GM12865 (cell line): ENCODE measurements around the gene GALNTL6.
"Not testable (repeated sequence)": the region's sequence is repeated elsewhere in the genome, so short reads cannot be mapped to it uniquely, and the experiment has no call there.

Source experiments
- DNase-seq: peaks from one replicate; pipeline ENCODE4 v3.0.0; 2010; ENCODE audit warnings: low read depth
- H3K4me3 ChIP-seq: 2 replicates; pipeline ENCODE4 v1.5.1; 2011; ENCODE audit warnings: mild to moderate bottlenecking, low read depth, low read length, control low read depth
- TF ChIP-seq, protein P1 (sequence below): IDR thresholded peaks from 2 replicates; pipeline ENCODE4 v1.5.1; 2011; ENCODE audit warnings: low read length, control low read depth, low read depth, inconsistent platforms; ENCODE audit not compliant: insufficient read depth; ENCODE audit errors: missing control alignments

The GALNTL6 gene

DNA sequence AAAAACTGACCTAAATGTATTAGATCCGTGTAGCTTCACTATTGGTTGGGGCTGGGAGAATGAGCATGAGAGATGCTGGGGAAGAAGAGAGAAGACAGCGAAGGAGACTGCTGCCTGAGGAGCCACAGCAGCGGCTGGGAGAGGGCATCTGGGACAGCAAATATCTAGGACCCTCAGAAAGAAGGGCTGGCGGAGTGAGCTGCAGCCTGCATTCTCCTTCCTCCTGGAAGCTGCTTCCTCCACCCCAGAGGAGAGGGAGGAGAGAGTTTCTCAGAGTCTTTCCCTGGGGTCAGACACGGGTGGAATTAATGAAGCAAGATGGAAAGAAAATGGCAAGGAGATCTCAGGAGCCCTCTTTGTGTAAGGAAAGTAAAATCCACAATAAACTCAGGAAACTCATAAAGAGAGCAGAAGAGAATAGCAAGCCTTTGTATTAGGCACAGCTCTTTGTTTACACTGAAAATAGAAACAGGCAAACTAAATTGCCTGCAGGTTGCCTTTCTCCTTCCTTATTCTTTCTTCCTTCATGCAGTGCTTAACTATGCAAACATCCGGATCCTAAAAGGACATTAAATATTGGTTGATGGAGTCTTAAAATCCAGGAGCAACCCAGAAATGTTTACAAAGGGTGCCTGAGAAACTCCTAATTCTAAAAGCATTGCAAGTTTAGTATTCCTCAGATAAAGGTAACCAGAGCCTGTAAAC, 1225.1 kb downstream of the GALNTL6 start:
- no peak for DNase-seq

DNA sequence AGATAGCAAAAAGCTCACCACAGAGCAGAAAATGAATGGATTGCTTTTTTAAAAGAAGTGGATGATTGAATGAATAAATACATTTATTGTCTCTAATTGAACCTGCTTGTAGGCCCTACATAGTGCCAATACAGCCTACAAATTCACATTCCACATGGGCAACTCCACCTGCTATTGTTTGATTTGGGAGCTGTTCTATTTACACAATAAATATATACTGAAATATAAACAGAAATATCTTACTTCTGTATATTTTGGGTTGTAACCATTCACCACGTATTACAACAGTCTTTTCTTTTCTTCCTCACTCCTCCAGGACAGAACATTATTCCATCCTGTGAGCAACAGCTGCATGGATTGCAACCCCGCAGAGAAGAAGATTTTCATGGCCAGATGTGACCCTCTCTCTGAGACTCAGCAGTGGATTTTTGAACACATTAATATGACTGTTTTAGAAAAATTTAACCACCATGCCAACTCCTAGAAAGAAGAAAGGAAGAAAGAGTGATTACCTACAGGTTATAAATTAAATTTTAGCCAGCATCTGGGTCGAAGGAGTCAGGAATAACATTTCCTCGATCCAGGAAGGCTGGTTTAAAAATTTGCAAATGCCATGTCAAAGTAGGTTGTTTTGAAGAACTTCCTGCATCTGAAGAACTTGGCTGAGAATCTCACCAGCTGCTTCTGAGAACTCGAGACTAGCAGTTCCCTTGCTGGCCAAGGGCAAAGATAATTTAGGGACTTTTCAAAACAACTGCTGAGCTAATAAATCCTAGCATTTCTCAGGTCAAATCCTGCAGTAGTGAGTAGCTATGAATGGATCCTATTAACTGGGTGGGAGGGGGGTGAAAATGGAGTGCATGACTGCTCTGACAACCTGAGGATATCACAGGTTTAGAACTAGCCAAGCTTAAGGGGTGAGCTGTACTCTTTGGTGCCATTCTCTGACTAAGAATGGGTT, 1226.7 kb downstream of the GALNTL6 start:
- H3K4me3 ChIP-seq = no peak overlapping the region
- DNase-seq = peak; percentile 34
- TF ChIP-seq, protein P1, sequence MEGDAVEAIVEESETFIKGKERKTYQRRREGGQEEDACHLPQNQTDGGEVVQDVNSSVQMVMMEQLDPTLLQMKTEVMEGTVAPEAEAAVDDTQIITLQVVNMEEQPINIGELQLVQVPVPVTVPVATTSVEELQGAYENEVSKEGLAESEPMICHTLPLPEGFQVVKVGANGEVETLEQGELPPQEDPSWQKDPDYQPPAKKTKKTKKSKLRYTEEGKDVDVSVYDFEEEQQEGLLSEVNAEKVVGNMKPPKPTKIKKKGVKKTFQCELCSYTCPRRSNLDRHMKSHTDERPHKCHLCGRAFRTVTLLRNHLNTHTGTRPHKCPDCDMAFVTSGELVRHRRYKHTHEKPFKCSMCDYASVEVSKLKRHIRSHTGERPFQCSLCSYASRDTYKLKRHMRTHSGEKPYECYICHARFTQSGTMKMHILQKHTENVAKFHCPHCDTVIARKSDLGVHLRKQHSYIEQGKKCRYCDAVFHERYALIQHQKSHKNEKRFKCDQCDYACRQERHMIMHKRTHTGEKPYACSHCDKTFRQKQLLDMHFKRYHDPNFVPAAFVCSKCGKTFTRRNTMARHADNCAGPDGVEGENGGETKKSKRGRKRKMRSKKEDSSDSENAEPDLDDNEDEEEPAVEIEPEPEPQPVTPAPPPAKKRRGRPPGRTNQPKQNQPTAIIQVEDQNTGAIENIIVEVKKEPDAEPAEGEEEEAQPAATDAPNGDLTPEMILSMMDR = no peak

More for the DNA sequence above, 1225.1 kb downstream of the GALNTL6 start:
- no peak overlapping the region for H3K4me3 ChIP-seq
- TF ChIP-seq, protein P1 = no peak

DNA sequence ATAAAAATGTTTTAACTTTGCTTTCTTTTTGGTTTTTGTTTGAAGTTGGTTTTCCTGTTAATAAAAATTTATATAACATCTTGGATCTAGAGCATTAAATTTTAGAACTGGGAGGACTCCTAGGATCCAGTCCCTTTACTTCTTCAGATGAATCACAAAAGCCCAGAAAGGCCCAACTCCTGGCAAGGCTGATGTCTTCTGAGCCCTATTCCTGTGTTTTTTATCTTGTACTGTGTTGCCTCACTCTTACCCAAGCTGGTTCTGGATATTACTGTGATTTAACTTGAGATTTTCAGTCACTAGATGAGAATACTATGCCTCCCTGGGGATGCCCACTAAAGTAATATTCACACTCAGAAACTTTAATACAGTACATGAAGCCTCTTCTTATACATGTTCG, 1228.3 kb downstream of the GALNTL6 start:
- TF ChIP-seq, protein P1 = no peak
- no peak for DNase-seq
- H3K4me3 ChIP-seq = no peak overlapping the region

DNA sequence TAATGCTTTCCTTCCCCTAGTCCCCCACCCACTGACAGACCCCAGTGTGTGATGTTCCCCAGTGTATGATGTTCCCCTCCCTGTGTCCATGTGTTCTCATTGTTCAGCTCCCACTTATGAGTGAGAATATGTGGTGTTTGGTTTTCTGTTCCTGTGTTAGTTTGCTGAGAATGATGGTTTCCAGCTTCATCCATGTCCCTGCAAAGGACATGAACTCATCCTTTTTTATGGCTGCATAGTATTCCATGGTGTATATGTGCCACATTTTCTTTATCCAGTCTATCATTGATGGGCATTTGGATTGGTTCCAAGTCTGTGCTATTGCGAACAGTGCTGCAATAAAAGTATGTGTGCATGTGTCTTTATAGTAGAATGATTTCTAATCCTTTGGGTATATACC, 1228.9 kb downstream of the GALNTL6 start:
- DNase-seq, H3K4me3 ChIP-seq: not testable (repeated sequence)

DNA sequence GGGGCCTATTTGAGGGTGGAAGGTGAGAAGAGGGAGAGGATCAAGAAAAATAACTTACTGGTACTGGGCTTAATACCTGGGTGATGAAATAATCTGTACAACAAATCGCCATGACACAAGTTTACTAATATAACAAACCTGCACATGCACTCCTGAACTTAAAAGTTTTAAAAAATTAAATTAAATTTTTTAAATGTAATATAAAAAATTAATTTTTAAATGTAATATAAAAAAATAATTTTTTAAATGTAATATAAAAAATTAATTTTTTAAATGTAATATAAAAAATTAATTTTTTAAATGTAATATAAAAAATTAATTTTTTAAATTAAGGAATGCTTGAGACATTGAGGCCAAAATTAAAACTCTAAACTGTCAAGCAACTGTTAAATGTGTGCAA, 1231.1 kb downstream of the GALNTL6 start:
- TF ChIP-seq, protein P1 = no peak
- H3K4me3 ChIP-seq = no peak overlapping the region
- DNase-seq = no peak

DNA sequence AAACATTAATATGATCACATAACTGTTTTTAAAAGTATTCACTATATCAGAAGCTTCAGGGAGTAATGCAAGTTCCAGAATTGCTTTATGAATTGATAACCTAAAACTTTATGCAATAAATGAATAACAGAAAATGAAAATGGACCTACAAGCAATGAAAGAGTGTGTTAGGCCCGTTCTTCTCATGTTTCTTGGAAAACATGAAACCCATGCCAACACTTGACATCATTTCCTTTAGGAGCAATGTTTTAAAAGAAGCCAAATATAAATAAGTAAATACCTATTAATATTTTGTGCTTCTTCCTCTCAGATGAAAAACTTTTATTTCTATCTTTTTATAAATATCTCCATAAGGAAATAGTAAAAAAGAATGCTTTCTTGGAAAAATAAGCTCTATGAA, 1232.4 kb downstream of the GALNTL6 start:
- TF ChIP-seq, protein P1 = no peak
- H3K4me3 ChIP-seq = no peak overlapping the region
- DNase-seq = no peak

DNA sequence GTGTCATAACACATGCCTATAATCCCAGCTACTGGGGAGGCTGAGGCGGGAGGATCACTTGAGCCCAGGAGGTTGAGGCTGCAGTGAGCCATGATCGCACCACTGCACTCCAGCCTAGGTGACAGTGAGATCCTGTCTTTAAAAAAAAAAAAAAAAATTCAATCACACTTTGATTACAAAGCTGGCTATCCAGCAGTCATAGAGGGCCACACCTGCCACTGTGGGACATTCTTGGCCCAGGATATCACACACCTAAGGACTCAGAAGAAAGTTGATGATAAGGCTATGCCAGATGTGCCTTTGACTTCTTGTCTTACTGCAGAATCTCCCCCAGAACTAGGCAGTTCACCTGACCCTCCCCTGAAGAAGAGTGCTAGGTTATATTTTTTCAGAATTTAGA, 1232.9 kb downstream of the GALNTL6 start:
- TF ChIP-seq, protein P1 = no peak
- DNase-seq = no peak
- no peak overlapping the region for H3K4me3 ChIP-seq
